Common myeloid progenitor, CD34-positive (primary cell): Measurements from ENCODE around the gene PTP4A1.

ENCODE experiments used
- CTCF ChIA-PET: fragments of 350-600 bp; sonication (Branson Sonifier 250); formaldehyde crosslinking; loops from one replicate; lab custom pipeline; 2021; ENCODE audit warnings: antibody characterized with exemption; lab: Charles Lee
- POLR2A ChIA-PET: fragments of 350-600 bp; sonication (Branson Sonifier 250); formaldehyde crosslinking; loops from one replicate; lab custom pipeline; 2021; ENCODE audit warnings: antibody characterized with exemption; lab: Charles Lee
- DNase-seq, 3 donors: peaks; one replicate each; pipeline versions ENCODE4 v3.0.0 to v3.0.0-alpha.2; 2013
- H3K27ac ChIP-seq, 2 experiments: 1 replicate in 1 of 2; 2 replicates in 1 of 2; pipeline ENCODE4 v1.7.0; 2013; ENCODE audit warnings: inconsistent platforms in 2 of 2, low read length in 2 of 2, mild to moderate bottlenecking in 2 of 2, low read depth in 1 of 2, moderate library complexity in 1 of 2; ENCODE audit not compliant: severe bottlenecking in 2 of 2, insufficient read depth in 1 of 2, poor library complexity in 1 of 2
- H3K27me3 ChIP-seq, 5 experiments: replicated peaks in 2 of 5; 1 replicate in 3 of 5; 2 replicates in 2 of 5; pipeline versions ENCODE4 v1.6.1 to v1.7.0; 2013; ENCODE audit warnings: low read length in 4 of 5, mild to moderate bottlenecking in 2 of 5, moderate library complexity in 2 of 5, inconsistent platforms in 1 of 5; ENCODE audit not compliant: insufficient read depth in 5 of 5, control insufficient read depth in 4 of 5
- H3K36me3 ChIP-seq, 4 experiments: 1 replicate in 2 of 4; 2 replicates in 2 of 4; pipeline versions ENCODE4 v1.6.1 to v1.7.0; 2013; ENCODE audit warnings: low read length in 3 of 4, control low read depth in 1 of 4, mild to moderate bottlenecking in 1 of 4; ENCODE audit not compliant: control insufficient read depth in 4 of 4, insufficient read depth in 4 of 4
- H3K4me1 ChIP-seq, 4 experiments: 1 replicate in 3 of 4; 2 replicates in 1 of 4; pipeline versions ENCODE4 v1.6.1 to v1.7.1; 2013; ENCODE audit warnings: low read length in 3 of 4, mild to moderate bottlenecking in 3 of 4, control low read depth in 1 of 4, inconsistent platforms in 1 of 4, moderate library complexity in 1 of 4; ENCODE audit not compliant: control insufficient read depth in 4 of 4, insufficient read depth in 4 of 4; ENCODE audit errors: control extremely low read depth in 1 of 4
- H3K4me3 ChIP-seq, 7 experiments: 1 replicate in 4 of 7; 2 replicates in 3 of 7; pipeline versions ENCODE4 v1.5.1 to v1.7.0; 2013; ENCODE audit warnings: mild to moderate bottlenecking in 7 of 7, low read length in 6 of 7, moderate library complexity in 6 of 7, inconsistent platforms in 2 of 7, low read depth in 2 of 7, control low read depth in 1 of 7; ENCODE audit not compliant: insufficient read depth in 4 of 7, control insufficient read depth in 1 of 7; ENCODE audit errors: extremely low read depth in 1 of 7
- H3K9me3 ChIP-seq, 5 experiments: 1 replicate in 4 of 5; 2 replicates in 1 of 5; pipeline versions ENCODE4 v1.6.1 to v1.7.1; 2013; ENCODE audit warnings: low read length in 4 of 5, mild to moderate bottlenecking in 2 of 5, inconsistent platforms in 1 of 5, low read depth in 1 of 5, moderate library complexity in 1 of 5; ENCODE audit not compliant: control insufficient read depth in 4 of 5, insufficient read depth in 2 of 5; ENCODE audit errors: control extremely low read depth in 1 of 5
- WGBS: methylation state at CpG from one replicate; pipeline ENCODE4 v1.1.5; 2013; ENCODE audit not compliant: insufficient coverage; 5-methylcytosine and 5-hydroxymethylcytosine counted together

PTP4A1 gene

GRCh38 chr6:63592886-63593285 is 20.6 kb downstream of the PTP4A1 start:
- no peak for DNase-seq
- Histone ChIP-seq H3K27ac (no peak overlapping the region), H3K27me3 (no peaks in the 10 kb centered on the region), H3K4me3 (no peak overlapping the region), H3K9me3 (no peaks in the 10 kb centered on the region), H3K4me1 (peaks cover 0 to 1% (median under 1%) of the 10 kb centered on the region in 4 experiments), H3K36me3 (no peaks in the 10 kb centered on the region)
- WGBS = 100% methylated on average over 4 of the region's 7 CpGs
- POLR2A ChIA-PET = no interaction called here
- CTCF ChIA-PET = interaction anchor here (0.7 to 1.1 kb wide), 2 partner anchors 22 to 240 kb away, joined by 3 read pairs; no protein-coding TSS in a partner anchor

- Histone ChIP-seq H3K36me3 (no peaks in the 10 kb centered on the region), H3K27ac (no peak overlapping the region), H3K9me3 (no peaks in the 10 kb centered on the region), H3K4me3 (peak overlapping the region in 5 of 7 experiments; percentile 71 to 94 (median 83)), H3K4me1 (peaks cover 6 to 10% (median 8%) of the 10 kb centered on the region in 4 experiments), H3K27me3 (no peaks in the 10 kb centered on the region)
- ChIA-PET CTCF (interaction anchor here (0.5 to 2.4 kb wide), 20 partner anchors 9 to 245 kb away, joined by 3 to 16 read pairs (median 5); partner anchors contain the start of gene PHF3), POLR2A (interaction anchor here (0.7 to 1.6 kb wide), 3 partner anchors 13 to 38 kb away, joined by 3 to 5 read pairs (median 4); partner anchors contain the start of gene PHF3)
- DNase-seq = peak in 1 of 3 donors; percentile 19
- WGBS = 33% methylated on average over 2 of the region's 6 CpGs
These were observed 25.1 kb downstream of the PTP4A1 start for GRCh38 chr6:63597141-63598048.

- Histone ChIP-seq H3K9me3 (no peaks in the 10 kb centered on the region), H3K27me3 (no peaks in the 10 kb centered on the region), H3K27ac (no peak overlapping the region), H3K4me1 (peaks cover 6 to 10% (median 8%) of the 10 kb centered on the region in 4 experiments), H3K36me3 (no peaks in the 10 kb centered on the region), H3K4me3 (peak overlapping the region; percentile 38 to 94 (median 73))
- DNase-seq = peak; percentile 69 to 80 (median 78)
- POLR2A ChIA-PET = interaction anchor here (0.7 to 1.6 kb wide), 2 partner anchors 26 to 37 kb away, joined by 3 to 5 read pairs; partner anchors contain the start of gene PHF3
- WGBS = 4% methylated on average over 15 of the region's 23 CpGs
- CTCF ChIA-PET = interaction anchor here (0.5 to 2.4 kb wide), 35 partner anchors 9 to 283 kb away, joined by 3 to 16 read pairs (median 5); partner anchors contain the start of gene PHF3
These were observed 26.1 kb downstream of the PTP4A1 start for GRCh38 chr6:63598049-63599036.

- Histone ChIP-seq H3K9me3 (no peaks in the 10 kb centered on the region), H3K27me3 (no peaks in the 10 kb centered on the region), H3K36me3 (no peaks in the 10 kb centered on the region), H3K4me1 (peaks cover 6 to 10% (median 8%) of the 10 kb centered on the region in 4 experiments), H3K27ac (no peak overlapping the region), H3K4me3 (no peak overlapping the region)
- POLR2A ChIA-PET = interaction anchor here (1.0 kb wide), 1 partner anchor 84 kb away, joined by 4 read pairs; no protein-coding TSS in a partner anchor
- WGBS = no CpG with 5 or more reads among the region's 7 CpGs
- CTCF ChIA-PET = interaction anchor here (1.1 to 2.4 kb wide), 24 partner anchors 8 to 247 kb away, joined by 3 to 16 read pairs (median 5); partner anchors contain the start of gene PHF3
- DNase-seq = no peak
These were observed 27.0 kb downstream of the PTP4A1 start for GRCh38 chr6:63599243-63599642.

- Histone ChIP-seq H3K36me3 (no peaks in the 10 kb centered on the region), H3K27ac (no peak overlapping the region), H3K4me1 (peaks cover 6 to 10% (median 8%) of the 10 kb centered on the region in 4 experiments), H3K27me3 (no peaks in the 10 kb centered on the region), H3K9me3 (no peaks in the 10 kb centered on the region), H3K4me3 (no peak overlapping the region)
- ChIA-PET POLR2A (interaction anchor here (1.0 kb wide), 1 partner anchor 83 kb away, joined by 4 read pairs; no protein-coding TSS in a partner anchor), CTCF (interaction anchor here (1.5 to 2.0 kb wide), 5 partner anchors 9 to 204 kb away, joined by 3 to 6 read pairs (median 4); no protein-coding TSS in a partner anchor)
- WGBS = 85% methylated on average over 4 of the region's 6 CpGs
- peak; percentile 2 to 43 (median 33) for DNase-seq
These were observed 27.9 kb downstream of the PTP4A1 start for GRCh38 chr6:63600136-63600535.

DNA sequence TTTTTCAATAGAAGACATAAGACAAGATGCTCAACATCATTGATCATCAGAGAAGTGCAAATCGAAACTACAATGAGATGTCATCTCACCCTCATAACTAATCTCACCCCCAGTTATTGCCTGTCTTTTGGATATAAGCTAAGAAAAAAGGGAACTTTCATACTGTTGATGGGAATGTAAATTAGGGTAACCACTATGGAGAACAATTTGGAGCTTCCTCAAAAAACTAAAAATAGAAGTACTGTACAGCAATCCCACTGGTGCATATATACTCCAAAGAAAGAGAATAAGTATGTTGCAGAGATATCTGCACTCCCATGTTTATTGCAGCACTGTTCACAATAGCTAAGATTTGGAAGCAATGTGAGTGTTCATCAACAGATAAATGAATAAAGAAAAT is 37.0 kb downstream of the PTP4A1 start:
- ChIA-PET CTCF (interaction anchor here (1.0 to 1.7 kb wide), 4 partner anchors 9 to 18 kb away, joined by 3 to 5 read pairs (median 3); no protein-coding TSS in a partner anchor), POLR2A (no interaction called here)

More for the DNA sequence above, 37.0 kb downstream of the PTP4A1 start:
- no peaks in the 10 kb centered on the region for H3K36me3 ChIP-seq
- H3K27me3 ChIP-seq = no peaks in the 10 kb centered on the region
- H3K9me3 ChIP-seq = no peaks in the 10 kb centered on the region
- DNase-seq = no peak
- H3K4me3 ChIP-seq = no peak overlapping the region
- H3K4me1 ChIP-seq = peaks cover 0 to 12% (median 6%) of the 10 kb centered on the region in 4 experiments
- WGBS = no CpG with 5 or more reads among the region's 1 CpG
- H3K27ac ChIP-seq = no peak overlapping the region
